HG02642 (cell line): ENCODE results near the gene EEF1AKMT3.

Source experiments
- ATAC-seq: cut with Tn5 transposase; IDR thresholded peaks from one replicate; pipeline ENCODE4 v1.9.1; 2021; ENCODE audit warnings: mild to moderate bottlenecking; ENCODE audit not compliant: unreplicated experiment, poor library complexity

The EEF1AKMT3 gene

GRCh38 chr12:57781244-57781643, 8.8 kb downstream of the EEF1AKMT3 start:
- ATAC-seq: no peak

- no peak for ATAC-seq
Measured at GRCh38 chr12:57781801-57782200, 9.4 kb downstream of the EEF1AKMT3 start.

GRCh38 chr12:57782243-57782607, 9.8 kb downstream of the EEF1AKMT3 start:
- no peak for ATAC-seq

GRCh38 chr12:57782608-57783465, 10.4 kb downstream of the EEF1AKMT3 start, which contains the start of gene TSFM:
TSS of gene TSFM (plus strand) at chr12:57782787. CDS start at chr12:57782802, 15 bp downstream.
- peak; percentile 83 for ATAC-seq

GRCh38 chr12:57783466-57783801, 11.0 kb downstream of the EEF1AKMT3 start:
- no peak for ATAC-seq

- no peak for ATAC-seq
Measured at GRCh38 chr12:57783861-57784260, 11.4 kb downstream of the EEF1AKMT3 start.

- ATAC-seq: no peak
Measured at GRCh38 chr12:57793920-57794319, 21.5 kb downstream of the EEF1AKMT3 start.

GRCh38 chr12:57795354-57795753, 22.9 kb downstream of the EEF1AKMT3 start:
- no peak for ATAC-seq

GRCh38 chr12:57796996-57797395, 24.6 kb downstream of the EEF1AKMT3 start:
- ATAC-seq: no peak

- ATAC-seq: no peak
Measured at GRCh38 chr12:57797933-57798332, 25.5 kb downstream of the EEF1AKMT3 start.

- no peak for ATAC-seq
Measured at GRCh38 chr12:57800965-57801364, 28.6 kb downstream of the EEF1AKMT3 start.

GRCh38 chr12:57802607-57803006, 30.2 kb downstream of the EEF1AKMT3 start:
- no peak for ATAC-seq

GRCh38 chr12:57803319-57803893, 31.0 kb downstream of the EEF1AKMT3 start:
- ATAC-seq: no peak

- no peak for ATAC-seq
Measured at GRCh38 chr12:57806677-57807076, 34.3 kb downstream of the EEF1AKMT3 start.

GRCh38 chr12:57807285-57807684, 34.9 kb downstream of the EEF1AKMT3 start:
- ATAC-seq: no peak

- ATAC-seq: no peak
Measured at GRCh38 chr12:57808351-57808750, 35.9 kb downstream of the EEF1AKMT3 start.

GRCh38 chr12:57809425-57809824, 37.0 kb downstream of the EEF1AKMT3 start:
- no peak for ATAC-seq

- no peak for ATAC-seq
Measured at GRCh38 chr12:57810450-57810849, 38.0 kb downstream of the EEF1AKMT3 start.

GRCh38 chr12:57811028-57811755, 38.8 kb downstream of the EEF1AKMT3 start:
- ATAC-seq: no peak

GRCh38 chr12:57813111-57813970, 40.9 kb downstream of the EEF1AKMT3 start:
- no peak for ATAC-seq
